KMS-11 (cell line): Measurements from ENCODE around the gene NUDCD3.
"Not testable (repeated sequence)": the region's sequence is repeated elsewhere in the genome, so short reads cannot be mapped to it uniquely, and the experiment has no call there.

ENCODE experiments used
- H2AFZ ChIP-seq: fragments of 200-600 bp; sonication (generic); 2 replicates; pipeline ENCODE4 v1.6.1; 2016; ENCODE audit warnings: antibody characterized with exemption, mixed run types, low read depth
- H3K27ac ChIP-seq: fragments of 200-600 bp; sonication (generic); 2 replicates; pipeline ENCODE4 v1.6.1; 2016; ENCODE audit warnings: mild to moderate bottlenecking, mixed run types
- H3K27me3 ChIP-seq: fragments of 200-600 bp; sonication (generic); 2 replicates; pipeline ENCODE4 v1.6.1; 2017; ENCODE audit warnings: mild to moderate bottlenecking, low read depth, mixed run types, moderate library complexity; ENCODE audit not compliant: insufficient read depth
- H3K36me3 ChIP-seq: fragments of 200-600 bp; sonication (generic); 2 replicates; pipeline ENCODE4 v1.6.1; 2017; ENCODE audit warnings: mild to moderate bottlenecking, mixed run types; ENCODE audit not compliant: insufficient read depth
- H3K4me1 ChIP-seq: fragments of 200-600 bp; sonication (generic); 2 replicates; pipeline ENCODE4 v1.6.1; 2016; ENCODE audit warnings: mild to moderate bottlenecking, low read depth, mixed run types; ENCODE audit not compliant: poor library complexity, severe bottlenecking
- H3K4me2 ChIP-seq: fragments of 200-600 bp; sonication (generic); 2 replicates; pipeline ENCODE4 v1.7.0; 2016; ENCODE audit warnings: mild to moderate bottlenecking, mixed run types
- H3K4me3 ChIP-seq: fragments of 200-600 bp; sonication (generic); IDR thresholded peaks from 2 replicates; pipeline ENCODE4 v1.6.1; 2017; ENCODE audit warnings: low read depth, low read length, mixed read lengths; ENCODE audit not compliant: insufficient read depth
- H3K79me2 ChIP-seq: fragments of 200-600 bp; sonication (generic); 2 replicates; pipeline ENCODE4 v1.6.1; 2016; ENCODE audit warnings: low read depth, mixed run types; ENCODE audit not compliant: insufficient read depth
- H3K9ac ChIP-seq: fragments of 200-600 bp; sonication (generic); 2 replicates; pipeline ENCODE4 v1.6.1; 2016; ENCODE audit warnings: mild to moderate bottlenecking, mixed run types
- H4K20me1 ChIP-seq: fragments of 200-600 bp; sonication (generic); 2 replicates; pipeline ENCODE4 v1.6.1; 2016; ENCODE audit warnings: mild to moderate bottlenecking, mixed run types; ENCODE audit not compliant: insufficient read depth
- TF ChIP-seq, protein P1 (sequence below): fragments of 200-600 bp; sonication (generic); conservative IDR thresholded peaks from 2 replicates; pipeline ENCODE4 v1.6.1; 2017; ENCODE audit warnings: low read depth, mild to moderate bottlenecking, antibody characterized with exemption, low read length, moderate library complexity, mixed read lengths

The NUDCD3 gene

DNA sequence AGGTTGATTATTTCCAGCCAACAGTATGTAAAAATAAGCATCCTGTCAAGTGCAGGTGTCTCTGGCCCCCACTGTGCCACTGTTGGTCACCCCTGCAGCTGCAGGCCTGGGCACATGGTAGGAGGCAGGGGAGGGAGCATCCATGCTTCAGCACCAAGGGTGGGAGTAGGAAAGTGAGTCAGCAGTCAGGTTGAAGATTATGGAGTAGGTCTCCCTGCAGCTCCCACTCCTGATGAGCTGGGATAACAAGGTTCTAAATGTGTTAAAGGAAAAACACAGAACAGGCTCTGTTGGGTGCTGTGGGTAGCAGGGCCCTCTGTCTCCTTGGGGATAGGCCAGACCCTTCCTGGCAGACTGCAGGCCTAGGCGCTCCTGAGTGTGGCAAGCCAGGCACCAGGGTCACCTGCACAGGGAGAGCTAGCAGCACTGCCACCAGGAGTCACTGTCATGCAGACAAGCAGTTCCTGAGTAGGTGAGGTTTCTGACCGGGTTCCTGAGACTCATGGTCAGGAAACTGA lies 59.3 kb downstream of the NUDCD3 start:
- Histone ChIP-seq H3K9ac (no peak overlapping the region), H2AFZ (no peak overlapping the region), H4K20me1 (no peaks in the 10 kb centered on the region), H3K4me2 (no peak overlapping the region), H3K27me3 (no peaks in the 10 kb centered on the region), H3K79me2 (no peaks in the 10 kb centered on the region), H3K4me3 (no peak overlapping the region), H3K4me1 (no peaks in the 10 kb centered on the region), H3K27ac (no peak overlapping the region), H3K36me3 (0 out of 2 replicates have a peak, but pooled peaks cover 5% of the 10 kb centered on the region)
- TF ChIP-seq, protein P1, sequence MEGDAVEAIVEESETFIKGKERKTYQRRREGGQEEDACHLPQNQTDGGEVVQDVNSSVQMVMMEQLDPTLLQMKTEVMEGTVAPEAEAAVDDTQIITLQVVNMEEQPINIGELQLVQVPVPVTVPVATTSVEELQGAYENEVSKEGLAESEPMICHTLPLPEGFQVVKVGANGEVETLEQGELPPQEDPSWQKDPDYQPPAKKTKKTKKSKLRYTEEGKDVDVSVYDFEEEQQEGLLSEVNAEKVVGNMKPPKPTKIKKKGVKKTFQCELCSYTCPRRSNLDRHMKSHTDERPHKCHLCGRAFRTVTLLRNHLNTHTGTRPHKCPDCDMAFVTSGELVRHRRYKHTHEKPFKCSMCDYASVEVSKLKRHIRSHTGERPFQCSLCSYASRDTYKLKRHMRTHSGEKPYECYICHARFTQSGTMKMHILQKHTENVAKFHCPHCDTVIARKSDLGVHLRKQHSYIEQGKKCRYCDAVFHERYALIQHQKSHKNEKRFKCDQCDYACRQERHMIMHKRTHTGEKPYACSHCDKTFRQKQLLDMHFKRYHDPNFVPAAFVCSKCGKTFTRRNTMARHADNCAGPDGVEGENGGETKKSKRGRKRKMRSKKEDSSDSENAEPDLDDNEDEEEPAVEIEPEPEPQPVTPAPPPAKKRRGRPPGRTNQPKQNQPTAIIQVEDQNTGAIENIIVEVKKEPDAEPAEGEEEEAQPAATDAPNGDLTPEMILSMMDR, result no peak

DNA sequence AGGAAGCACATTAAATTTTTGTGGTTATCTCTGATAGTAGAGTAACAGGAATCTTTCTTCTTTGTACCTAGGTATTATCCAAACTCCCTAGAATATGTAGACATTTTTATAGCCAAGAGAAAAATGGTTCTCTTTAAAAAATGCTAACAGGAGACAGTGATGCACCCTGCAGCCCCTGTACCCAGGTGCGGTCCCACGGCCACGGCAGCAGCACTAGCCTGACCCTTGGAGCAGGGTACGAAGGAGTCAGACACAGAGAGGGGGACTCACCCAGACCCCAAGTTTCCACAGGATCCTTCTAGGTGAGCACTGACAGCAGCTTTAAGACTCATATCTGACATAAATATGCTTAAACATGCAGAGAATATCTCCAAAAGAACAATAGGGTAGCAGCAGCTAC lies 60.4 kb downstream of the NUDCD3 start:
- no peak overlapping the region for H3K4me2 ChIP-seq
- H3K36me3 ChIP-seq, result peaks cover 12% of the 10 kb centered on the region; the same call in 1 of the 2 replicates

DNA sequence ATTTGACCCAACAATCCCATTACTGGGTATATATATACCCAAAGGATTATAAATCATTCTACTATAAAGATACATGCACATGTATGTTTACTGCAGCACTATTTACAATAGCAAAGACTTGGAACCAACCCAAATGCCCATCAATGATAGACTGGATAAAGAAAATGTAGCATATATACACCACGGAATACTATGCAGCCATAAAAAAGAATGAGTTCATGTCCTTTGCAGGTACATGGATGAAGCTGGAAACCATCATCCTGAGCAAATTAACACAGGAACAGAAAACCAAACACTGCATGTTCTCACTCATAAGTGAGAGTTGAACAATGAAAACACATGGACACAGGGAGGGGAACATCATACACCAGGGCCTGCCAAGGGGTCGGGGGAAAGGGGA lies 65.7 kb downstream of the NUDCD3 start:
- not testable (repeated sequence) for H2AFZ ChIP-seq, H3K4me3 ChIP-seq, H3K27me3 ChIP-seq, H3K4me2 ChIP-seq, H3K9ac ChIP-seq, H3K27ac ChIP-seq, H3K4me1 ChIP-seq, H4K20me1 ChIP-seq
- Histone ChIP-seq H3K36me3 (peaks cover 12% of the 10 kb centered on the region; the same call in 1 of the 2 replicates), H3K79me2 (peaks cover 15% of the 10 kb centered on the region; the same call in 1 of the 2 replicates)

More for the DNA sequence above, 60.4 kb downstream of the NUDCD3 start:
- no peaks in the 10 kb centered on the region for H3K79me2 ChIP-seq
- H3K9ac ChIP-seq, result no peak overlapping the region
- TF ChIP-seq, protein P1, result no peak
- no peaks in the 10 kb centered on the region for H3K4me1 ChIP-seq
- no peaks in the 10 kb centered on the region for H3K27me3 ChIP-seq
- H2AFZ ChIP-seq, result no peak overlapping the region
- no peak overlapping the region for H3K27ac ChIP-seq
- no peaks in the 10 kb centered on the region for H4K20me1 ChIP-seq
- H3K4me3 ChIP-seq, result no peak overlapping the region

DNA sequence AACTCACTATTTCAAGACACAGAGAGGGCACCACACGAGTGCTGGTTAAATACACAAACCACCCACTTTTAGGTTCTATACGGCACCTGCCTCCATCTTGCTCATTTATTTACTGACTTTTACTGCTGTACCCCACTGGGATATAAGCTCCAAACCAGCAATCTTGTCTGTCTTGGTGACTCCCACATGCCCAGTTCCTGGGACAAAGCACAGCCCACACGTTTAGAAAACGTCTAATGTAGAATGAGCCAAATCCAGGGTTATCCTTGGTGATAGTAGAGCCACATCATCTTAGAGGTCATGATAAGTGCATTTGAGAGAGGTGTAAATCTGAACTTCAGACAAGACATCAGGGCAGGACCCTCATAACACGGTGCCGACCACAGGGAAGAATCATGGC lies 73.5 kb downstream of the NUDCD3 start:
- no peak overlapping the region for H3K4me3 ChIP-seq
- no peak overlapping the region for H3K27ac ChIP-seq
- H3K79me2 ChIP-seq, result no peaks in the 10 kb centered on the region; the same call in 1 of the 2 replicates
- no peaks in the 10 kb centered on the region for H3K4me1 ChIP-seq
- no peak overlapping the region for H3K9ac ChIP-seq
- no peak overlapping the region for H3K4me2 ChIP-seq
- H3K27me3 ChIP-seq, result no peaks in the 10 kb centered on the region
- H3K36me3 ChIP-seq, result no peaks in the 10 kb centered on the region
- H2AFZ ChIP-seq, result no peak overlapping the region
- H4K20me1 ChIP-seq, result no peaks in the 10 kb centered on the region
- TF ChIP-seq, protein P1, result no peak

DNA sequence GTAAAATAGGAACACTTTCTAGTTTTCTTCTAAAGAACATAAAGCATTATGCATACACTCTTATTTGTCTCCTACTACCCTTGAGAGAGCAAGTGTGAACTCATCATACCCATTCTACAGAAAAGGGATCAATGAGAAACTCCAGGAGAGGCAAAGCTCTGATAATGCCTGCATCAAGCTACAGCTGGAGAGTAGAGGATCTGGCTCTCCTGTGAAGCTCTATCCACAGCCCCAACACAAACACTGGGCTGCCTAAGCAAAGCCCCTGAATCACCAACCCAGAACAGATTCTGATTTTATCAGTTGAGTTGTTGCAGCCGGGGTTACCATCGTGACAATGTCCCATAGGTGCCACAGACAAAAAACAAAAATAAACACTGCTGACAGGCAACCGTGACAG lies 74.9 kb downstream of the NUDCD3 start:
- TF ChIP-seq, protein P1, result no peak
- H3K9ac ChIP-seq, result no peak overlapping the region
- no peak overlapping the region for H3K4me3 ChIP-seq
- H3K4me1 ChIP-seq, result no peaks in the 10 kb centered on the region
- H3K27ac ChIP-seq, result no peak overlapping the region
- H3K27me3 ChIP-seq, result no peaks in the 10 kb centered on the region
- no peaks in the 10 kb centered on the region for H4K20me1 ChIP-seq
- H3K79me2 ChIP-seq, result no peaks in the 10 kb centered on the region
- no peak overlapping the region for H2AFZ ChIP-seq
- no peak overlapping the region for H3K4me2 ChIP-seq
- no peaks in the 10 kb centered on the region for H3K36me3 ChIP-seq
